ENCODE measurements around the gene TMEM203.

GRCh38 chr9:137183980-137184595 is 21.4 kb downstream of the TMEM203 start:
- no peak for TF ChIP-seq CTCF (IDR thresholded peaks at IDR 0.05 in 4 of 5, conservative IDR thresholded peaks at IDR 0.05 in 1 of 5)
- TF ChIP-seq POLR2A (IDR thresholded peaks at IDR 0.05) = no peak

Measured in gastrocnemius medialis (tissue), 4 donors.